ENCODE measurements around the gene CEP57L1.

DNA sequence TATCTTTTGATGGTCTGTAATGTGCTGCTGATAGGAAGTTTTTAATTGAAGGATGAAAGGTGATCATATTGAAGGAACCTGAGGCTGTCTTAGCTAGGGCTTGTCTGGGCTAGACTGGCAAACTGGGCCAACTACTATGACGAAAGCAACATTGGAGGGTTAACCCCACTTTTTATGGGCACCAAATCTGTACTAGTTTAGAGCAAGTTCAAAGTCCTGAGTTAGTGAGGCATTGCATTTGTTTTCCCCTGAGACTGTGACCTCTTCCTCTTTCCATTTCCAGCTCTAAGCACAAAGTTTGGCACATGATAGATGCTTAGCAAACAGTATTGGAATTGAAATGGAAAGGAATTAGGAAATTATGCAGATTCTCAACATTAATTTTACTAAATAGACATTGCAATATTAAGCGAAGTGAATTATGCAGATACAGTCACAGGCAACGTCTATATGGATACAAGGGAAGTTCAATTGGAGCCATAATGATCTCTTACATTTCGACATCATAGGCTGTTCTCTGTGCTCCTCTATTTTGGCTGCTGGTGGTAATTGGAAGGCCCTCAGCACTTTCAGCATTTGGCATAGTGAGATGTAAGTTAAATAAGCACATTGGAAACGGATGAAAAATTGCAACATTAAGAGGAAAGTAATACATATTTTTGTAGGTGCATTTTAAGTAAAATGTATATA, 22.2 kb downstream of the CEP57L1 start:
- TF ChIP-seq, protein P1, sequence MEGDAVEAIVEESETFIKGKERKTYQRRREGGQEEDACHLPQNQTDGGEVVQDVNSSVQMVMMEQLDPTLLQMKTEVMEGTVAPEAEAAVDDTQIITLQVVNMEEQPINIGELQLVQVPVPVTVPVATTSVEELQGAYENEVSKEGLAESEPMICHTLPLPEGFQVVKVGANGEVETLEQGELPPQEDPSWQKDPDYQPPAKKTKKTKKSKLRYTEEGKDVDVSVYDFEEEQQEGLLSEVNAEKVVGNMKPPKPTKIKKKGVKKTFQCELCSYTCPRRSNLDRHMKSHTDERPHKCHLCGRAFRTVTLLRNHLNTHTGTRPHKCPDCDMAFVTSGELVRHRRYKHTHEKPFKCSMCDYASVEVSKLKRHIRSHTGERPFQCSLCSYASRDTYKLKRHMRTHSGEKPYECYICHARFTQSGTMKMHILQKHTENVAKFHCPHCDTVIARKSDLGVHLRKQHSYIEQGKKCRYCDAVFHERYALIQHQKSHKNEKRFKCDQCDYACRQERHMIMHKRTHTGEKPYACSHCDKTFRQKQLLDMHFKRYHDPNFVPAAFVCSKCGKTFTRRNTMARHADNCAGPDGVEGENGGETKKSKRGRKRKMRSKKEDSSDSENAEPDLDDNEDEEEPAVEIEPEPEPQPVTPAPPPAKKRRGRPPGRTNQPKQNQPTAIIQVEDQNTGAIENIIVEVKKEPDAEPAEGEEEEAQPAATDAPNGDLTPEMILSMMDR (IDR thresholded peaks at IDR 0.05) = no peak
- TF ChIP-seq, protein P2, sequence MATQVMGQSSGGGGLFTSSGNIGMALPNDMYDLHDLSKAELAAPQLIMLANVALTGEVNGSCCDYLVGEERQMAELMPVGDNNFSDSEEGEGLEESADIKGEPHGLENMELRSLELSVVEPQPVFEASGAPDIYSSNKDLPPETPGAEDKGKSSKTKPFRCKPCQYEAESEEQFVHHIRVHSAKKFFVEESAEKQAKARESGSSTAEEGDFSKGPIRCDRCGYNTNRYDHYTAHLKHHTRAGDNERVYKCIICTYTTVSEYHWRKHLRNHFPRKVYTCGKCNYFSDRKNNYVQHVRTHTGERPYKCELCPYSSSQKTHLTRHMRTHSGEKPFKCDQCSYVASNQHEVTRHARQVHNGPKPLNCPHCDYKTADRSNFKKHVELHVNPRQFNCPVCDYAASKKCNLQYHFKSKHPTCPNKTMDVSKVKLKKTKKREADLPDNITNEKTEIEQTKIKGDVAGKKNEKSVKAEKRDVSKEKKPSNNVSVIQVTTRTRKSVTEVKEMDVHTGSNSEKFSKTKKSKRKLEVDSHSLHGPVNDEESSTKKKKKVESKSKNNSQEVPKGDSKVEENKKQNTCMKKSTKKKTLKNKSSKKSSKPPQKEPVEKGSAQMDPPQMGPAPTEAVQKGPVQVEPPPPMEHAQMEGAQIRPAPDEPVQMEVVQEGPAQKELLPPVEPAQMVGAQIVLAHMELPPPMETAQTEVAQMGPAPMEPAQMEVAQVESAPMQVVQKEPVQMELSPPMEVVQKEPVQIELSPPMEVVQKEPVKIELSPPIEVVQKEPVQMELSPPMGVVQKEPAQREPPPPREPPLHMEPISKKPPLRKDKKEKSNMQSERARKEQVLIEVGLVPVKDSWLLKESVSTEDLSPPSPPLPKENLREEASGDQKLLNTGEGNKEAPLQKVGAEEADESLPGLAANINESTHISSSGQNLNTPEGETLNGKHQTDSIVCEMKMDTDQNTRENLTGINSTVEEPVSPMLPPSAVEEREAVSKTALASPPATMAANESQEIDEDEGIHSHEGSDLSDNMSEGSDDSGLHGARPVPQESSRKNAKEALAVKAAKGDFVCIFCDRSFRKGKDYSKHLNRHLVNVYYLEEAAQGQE (IDR thresholded peaks at IDR 0.05; ENCODE audit: insufficient read depth in 1 of 2, low read depth in 2 of 2, low read length in 1 of 2) = no peak

All from Panc1 (cell line).